Chondrocyte (in vitro differentiated cells): ENCODE measurements around the gene BOC. TPM values are rescaled to one million over a fixed set of nuclear protein-coding genes. Genes with fewer than 3 reads are reported as not detected.

ENCODE experiments used
- DNase-seq: peaks from one replicate; pipeline ENCODE4 v3.0.0; 2021; ENCODE audit warnings: mixed read lengths, low spot score
- H3K27ac Mint-ChIP-seq: one replicate; pipeline ENCODE4 v1.8.0; 2021; ENCODE audit warnings: mild to moderate bottlenecking, moderate library complexity, mixed read lengths; ENCODE audit not compliant: unreplicated experiment
- H3K27me3 Mint-ChIP-seq: 2 replicates; pipeline ENCODE4 v1.8.0; 2021; ENCODE audit warnings: low read depth, mixed read lengths
- H3K36me3 Mint-ChIP-seq: 2 replicates; pipeline ENCODE4 v1.8.0; 2021; ENCODE audit warnings: low read depth, mixed read lengths
- H3K4me1 Mint-ChIP-seq: 2 replicates; pipeline ENCODE4 v1.8.0; 2021; ENCODE audit warnings: low read depth, mild to moderate bottlenecking, mixed read lengths
- H3K4me3 Mint-ChIP-seq: one replicate; pipeline ENCODE4 v1.8.0; 2021; ENCODE audit warnings: mild to moderate bottlenecking, moderate library complexity, mixed read lengths; ENCODE audit not compliant: unreplicated experiment
- H3K9me3 Mint-ChIP-seq: 2 replicates; pipeline ENCODE4 v1.8.0; 2021; ENCODE audit warnings: low read depth, mixed read lengths
- CTCF ChIP-seq: fragments of 200-600 bp; sonication (generic); IDR thresholded peaks from 2 replicates; pipeline ENCODE4 v1.5.0; 2021; ENCODE audit warnings: antibody characterized with exemption, mild to moderate bottlenecking, moderate library complexity
- total RNA-seq: library from RNA; stranded (reverse); gene quantifications from 3 replicates; pipeline ENCODE4 v1.2.1, GENCODE V29; 2021

Gene BOC
- total RNA-seq, 1 donor from 2014 or later = 7.3 TPM

GRCh38 chr3:113245761-113246161, 34.4 kb downstream of the BOC start:
- H3K9me3 Mint-ChIP-seq = no peaks in the 10 kb centered on the region

GRCh38 chr3:113247068-113247467, 35.7 kb downstream of the BOC start:
- Mint-ChIP-seq H3K4me1 (peaks cover 41% of the 10 kb centered on the region), H3K4me3 (no peak overlapping the region), H3K27ac (no peak overlapping the region)

More at GRCh38 chr3:113245761-113246161, 34.4 kb downstream of the BOC start:
- no peak for TF ChIP-seq CTCF
- H3K27ac Mint-ChIP-seq = peak overlapping the region; percentile 74
- H3K36me3 Mint-ChIP-seq = peaks cover 3% of the 10 kb centered on the region
- no peaks in the 10 kb centered on the region for H3K27me3 Mint-ChIP-seq
- DNase-seq = no peak
- peaks cover 55% of the 10 kb centered on the region for H3K4me1 Mint-ChIP-seq
- no peak overlapping the region for H3K4me3 Mint-ChIP-seq

GRCh38 chr3:113247675-113248458, 36.5 kb downstream of the BOC start:
- peaks cover 34% of the 10 kb centered on the region for H3K4me1 Mint-ChIP-seq
- no peak for TF ChIP-seq CTCF
- peak overlapping the region; percentile 23 for H3K27ac Mint-ChIP-seq
- H3K4me3 Mint-ChIP-seq = no peak overlapping the region
- DNase-seq = no peak
- peaks cover 3% of the 10 kb centered on the region for H3K36me3 Mint-ChIP-seq
- no peaks in the 10 kb centered on the region for H3K9me3 Mint-ChIP-seq
- H3K27me3 Mint-ChIP-seq = no peaks in the 10 kb centered on the region

More at GRCh38 chr3:113247068-113247467, 35.7 kb downstream of the BOC start:
- H3K27me3 Mint-ChIP-seq = no peaks in the 10 kb centered on the region
- H3K9me3 Mint-ChIP-seq = no peaks in the 10 kb centered on the region
- no peak for DNase-seq
- H3K36me3 Mint-ChIP-seq = peaks cover 3% of the 10 kb centered on the region
- no peak for TF ChIP-seq CTCF

GRCh38 chr3:113249111-113249510, 37.8 kb downstream of the BOC start:
- peaks cover 3% of the 10 kb centered on the region for H3K36me3 Mint-ChIP-seq
- H3K4me1 Mint-ChIP-seq = peaks cover 36% of the 10 kb centered on the region
- no peak for DNase-seq
- peak overlapping the region; percentile 73 for H3K27ac Mint-ChIP-seq
- no peaks in the 10 kb centered on the region for H3K9me3 Mint-ChIP-seq
- TF ChIP-seq CTCF = no peak
- H3K4me3 Mint-ChIP-seq = no peak overlapping the region
- no peaks in the 10 kb centered on the region for H3K27me3 Mint-ChIP-seq

- no peaks in the 10 kb centered on the region for H3K9me3 Mint-ChIP-seq
- H3K4me1 Mint-ChIP-seq = peaks cover 36% of the 10 kb centered on the region
- no peak for DNase-seq
- H3K27me3 Mint-ChIP-seq = no peaks in the 10 kb centered on the region
- TF ChIP-seq CTCF = no peak
- H3K36me3 Mint-ChIP-seq = peaks cover 3% of the 10 kb centered on the region
- no peak overlapping the region for H3K27ac Mint-ChIP-seq
- no peak overlapping the region for H3K4me3 Mint-ChIP-seq
Measured at GRCh38 chr3:113249601-113250000, 38.2 kb downstream of the BOC start.
